K562 (cell line): ENCODE measurements around the gene KLF2. TPM values are rescaled to one million over a fixed set of nuclear protein-coding genes. Genes with fewer than 3 reads are reported as not detected.
A peak's percentile ranks its signal among the peaks of the same experiment; 100 is the strongest.

Source experiments
- ATF7 ChIP-seq: fragments of 450-650 bp; IDR thresholded peaks from 2 replicates; pipeline ENCODE4 v1.7.1; 2014; ENCODE audit warnings: mild to moderate bottlenecking, moderate library complexity
- CHCHD3 ChIP-seq: fragments of 250-450 bp; sonication (Bioruptor Pico); IDR thresholded peaks from 2 replicates; pipeline ENCODE4 v2.1.2; 2022; ENCODE audit warnings: mild to moderate bottlenecking
- DEAF1 ChIP-seq: fragments of 450-650 bp; formaldehyde crosslinking; IDR thresholded peaks from 2 replicates; pipeline ENCODE4 v1.4.0; 2020; ENCODE audit warnings: mild to moderate bottlenecking, moderate library complexity
- EWSR1 ChIP-seq: fragments of 450-650 bp; IDR thresholded peaks from 2 replicates; pipeline ENCODE4 v1.6.1; 2018; ENCODE audit warnings: borderline replicate concordance, mild to moderate bottlenecking, low read depth, moderate library complexity; ENCODE audit not compliant: partially characterized antibody
- FOSL1 ChIP-seq: fragments of 200-800 bp; sonication (Bioruptor generic); conservative IDR thresholded peaks from 2 replicates; pipeline ENCODE4 v1.6.1; 2016; ENCODE audit warnings: missing genetic modification characterization, missing compliant biosample characterization
- KLF1 ChIP-seq: fragments of 450-650 bp; IDR thresholded peaks from 2 replicates; pipeline ENCODE4 v1.6.1; 2016; ENCODE audit warnings: missing genetic modification characterization, missing compliant biosample characterization
- MAFK ChIP-seq: IDR thresholded peaks from 2 replicates; pipeline ENCODE4 v1.6.1; 2011; ENCODE audit warnings: low read length, improper control_type of control experiment
- NCOA4 ChIP-seq: fragments of 450-650 bp; IDR thresholded peaks from 2 replicates; pipeline ENCODE4 v1.6.1; 2018; ENCODE audit warnings: mild to moderate bottlenecking; ENCODE audit not compliant: partially characterized antibody
- RBM14 ChIP-seq: fragments of 200-400 bp; formaldehyde crosslinking; IDR thresholded peaks from 2 replicates; pipeline ENCODE4 v1.6.1; 2018; ENCODE audit warnings: low read depth, mild to moderate bottlenecking, low read length, moderate library complexity, borderline replicate concordance; ENCODE audit not compliant: insufficient read depth
- RFX1 ChIP-seq: fragments of 450-650 bp; IDR thresholded peaks from 2 replicates; pipeline ENCODE4 v1.6.1; 2016; ENCODE audit warnings: mild to moderate bottlenecking, moderate library complexity
- RNF219 ChIP-seq: fragments of 250-450 bp; sonication (Bioruptor Pico); IDR thresholded peaks from 2 replicates; pipeline ENCODE4 v1.5.0; 2022; ENCODE audit warnings: mild to moderate bottlenecking
- SRF ChIP-seq, 2 experiments: fragments of 250-450, 450-650 bp in 1 of 2; sonication (Bioruptor Pico) in 1 of 2; sonication (generic) in 1 of 2; formaldehyde crosslinking; IDR thresholded peaks; 2 replicates each; pipeline versions ENCODE4 v1.5.0 to v1.5.1; 2020 to 2022; ENCODE audit warnings: mild to moderate bottlenecking in 1 of 2, missing genetic modification reagents in 1 of 2
- STAG1 ChIP-seq: sonication (generic); formaldehyde crosslinking; IDR thresholded peaks from 2 replicates; pipeline ENCODE4 v1.5.0; 2020; ENCODE audit warnings: missing genetic modification reagents, borderline replicate concordance
- TCF7 ChIP-seq: sonication (generic); IDR thresholded peaks from 2 replicates; pipeline ENCODE4 v1.6.1; 2016; ENCODE audit warnings: antibody characterized with exemption, borderline replicate concordance
- THAP7 ChIP-seq: fragments of 250-450 bp; sonication (Bioruptor Pico); IDR thresholded peaks from 2 replicates; pipeline ENCODE4 v1.5.0; 2021
- ZBTB17 ChIP-seq: fragments of 450-650 bp; formaldehyde crosslinking; IDR thresholded peaks from 2 replicates; pipeline ENCODE4 v1.4.0; 2020; ENCODE audit warnings: mild to moderate bottlenecking
- ZNF263 ChIP-seq: sonication (generic); formaldehyde crosslinking; IDR thresholded peaks from 2 replicates; pipeline ENCODE4 v1.8.0; 2022; ENCODE audit warnings: mild to moderate bottlenecking, missing genetic modification reagents, borderline replicate concordance
- ZNF75A ChIP-seq: fragments of 450-650 bp; formaldehyde crosslinking; IDR thresholded peaks from 2 replicates; pipeline ENCODE4 v1.4.0; 2020; ENCODE audit warnings: mild to moderate bottlenecking
- polyA plus RNA-seq, 8 experiments: library from polyadenylated mRNA; depleted of rRNA in 4 of 8; stranded (reverse) in 5 of 8; unstranded in 3 of 8; fragments of >200 nt; fragmentation: Nextera tagmentation in 2 of 8; fragmentation: Illumina TruSeq in 1 of 8; extraction: Ambion mirVana in 2 of 8; extraction: Trizol in 1 of 8; gene quantifications; 2 replicates each; pipeline versions ENCODE4 v1.2.1 to v1.2.3, GENCODE V29; 2011 to 2014; ENCODE audit warnings: inconsistent platforms in 1 of 8, missing spikeins in 1 of 8
- total RNA-seq, 7 experiments: library from RNA; depleted of rRNA in 6 of 7; stranded (reverse); fragments of >200 nt in 6 of 7; fragmentation: Illumina TruSeq in 2 of 7; extraction: Trizol in 2 of 7; gene quantifications; 2 replicates each; pipeline versions ENCODE4 v1.2.1 to v1.2.3, GENCODE V29; 2011 to 2021; ENCODE audit warnings: low replicate concordance in 1 of 7
- TF ChIP-seq, protein P1 (sequence below), 2 experiments: fragments of 450-650 bp in 1 of 2; sonication (generic) in 1 of 2; formaldehyde crosslinking; conservative IDR thresholded peaks; 2 replicates each; pipeline versions ENCODE4 v1.4.0 to v1.8.1; 2020 to 2022; ENCODE audit warnings: mild to moderate bottlenecking in 1 of 2, missing genetic modification reagents in 1 of 2
- TF ChIP-seq, protein P2 (sequence below): fragments of 450-650 bp; IDR thresholded peaks from 2 replicates; pipeline ENCODE4 v1.6.1; 2016; ENCODE audit warnings: low read depth, mild to moderate bottlenecking, moderate library complexity
- TF ChIP-seq, protein P3 (sequence below): fragments of 250-450 bp; sonication (Bioruptor Pico); IDR thresholded peaks from 2 replicates; pipeline ENCODE4 v1.5.0; 2021

Gene KLF2
- total and polyA plus RNA-seq, 9 of the 15 experiments (the other 6 are each of a cell fraction or from before 2014, with no cell fraction given) = 0.07 to 0.71 TPM; not detected in 7

- TF ChIP-seq RNF219 = no peak
- TF ChIP-seq TCF7 = no peak
- TF ChIP-seq STAG1 (CRISPR knock-in tag) = no peak
- no peak for TF ChIP-seq ZNF263 (CRISPR knock-in tag)
- peak; percentile 98 for TF ChIP-seq ZBTB17 (CRISPR knock-in tag)
- no peak for TF ChIP-seq DEAF1 (CRISPR knock-in tag)
- TF ChIP-seq KLF1 (tag) = no peak
- TF ChIP-seq CHCHD3 (CRISPR knock-in tag) = no peak
- TF ChIP-seq, protein P1, sequence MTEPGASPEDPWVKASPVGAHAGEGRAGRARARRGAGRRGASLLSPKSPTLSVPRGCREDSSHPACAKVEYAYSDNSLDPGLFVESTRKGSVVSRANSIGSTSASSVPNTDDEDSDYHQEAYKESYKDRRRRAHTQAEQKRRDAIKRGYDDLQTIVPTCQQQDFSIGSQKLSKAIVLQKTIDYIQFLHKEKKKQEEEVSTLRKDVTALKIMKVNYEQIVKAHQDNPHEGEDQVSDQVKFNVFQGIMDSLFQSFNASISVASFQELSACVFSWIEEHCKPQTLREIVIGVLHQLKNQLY (CRISPR knock-in tag; conservative IDR thresholded peaks at IDR 0.05) = no peak
- no peak for TF ChIP-seq NCOA4
- TF ChIP-seq RBM14 = no peak
- no peak for TF ChIP-seq THAP7 (CRISPR knock-in tag)
- TF ChIP-seq ZNF75A (CRISPR knock-in tag) = no peak
- TF ChIP-seq, protein P2, sequence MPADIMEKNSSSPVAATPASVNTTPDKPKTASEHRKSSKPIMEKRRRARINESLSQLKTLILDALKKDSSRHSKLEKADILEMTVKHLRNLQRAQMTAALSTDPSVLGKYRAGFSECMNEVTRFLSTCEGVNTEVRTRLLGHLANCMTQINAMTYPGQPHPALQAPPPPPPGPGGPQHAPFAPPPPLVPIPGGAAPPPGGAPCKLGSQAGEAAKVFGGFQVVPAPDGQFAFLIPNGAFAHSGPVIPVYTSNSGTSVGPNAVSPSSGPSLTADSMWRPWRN = no peak
- TF ChIP-seq, protein P3, sequence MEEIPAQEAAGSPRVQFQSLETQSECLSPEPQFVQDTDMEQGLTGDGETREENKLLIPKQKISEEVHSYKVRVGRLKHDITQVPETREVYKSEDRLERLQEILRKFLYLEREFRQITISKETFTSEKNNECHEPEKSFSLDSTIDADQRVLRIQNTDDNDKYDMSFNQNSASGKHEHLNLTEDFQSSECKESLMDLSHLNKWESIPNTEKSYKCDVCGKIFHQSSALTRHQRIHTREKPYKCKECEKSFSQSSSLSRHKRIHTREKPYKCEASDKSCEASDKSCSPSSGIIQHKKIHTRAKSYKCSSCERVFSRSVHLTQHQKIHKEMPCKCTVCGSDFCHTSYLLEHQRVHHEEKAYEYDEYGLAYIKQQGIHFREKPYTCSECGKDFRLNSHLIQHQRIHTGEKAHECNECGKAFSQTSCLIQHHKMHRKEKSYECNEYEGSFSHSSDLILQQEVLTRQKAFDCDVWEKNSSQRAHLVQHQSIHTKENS (CRISPR knock-in tag) = no peak
- no peak for TF ChIP-seq MAFK
- 0 out of 4 replicates have a peak, but pooled peaks of 1 of the 2 experiments have one; percentile 8 for TF ChIP-seq SRF (CRISPR knock-in tag; IDR thresholded peaks at IDR 0.05)
- TF ChIP-seq FOSL1 (tag) = no peak
- TF ChIP-seq RFX1 = no peak
- TF ChIP-seq ATF7 = no peak
- TF ChIP-seq EWSR1 = no peak
These were observed 8.1 kb upstream of the KLF2 start (continued) for GRCh38 chr19:16316506-16316882.
